KOPT-K1 (cell line): ENCODE results near the gene DHRSX.
"Not testable (repeated sequence)": the region's sequence is repeated elsewhere in the genome, so short reads cannot be mapped to it uniquely, and the experiment has no call there.

Source experiments
- H3K27ac ChIP-seq: fragments of 200-600 bp; sonication (generic); 2 replicates; pipeline ENCODE4 v1.5.1; 2016; ENCODE audit warnings: antibody characterized with exemption, mild to moderate bottlenecking, low read depth, low read length; ENCODE audit not compliant: poor library complexity, severe bottlenecking
- H3K36me3 ChIP-seq: fragments of 200-600 bp; sonication (generic); 2 replicates; pipeline ENCODE4 v1.5.1; 2017; ENCODE audit warnings: antibody characterized with exemption, mild to moderate bottlenecking, low read length, moderate library complexity; ENCODE audit not compliant: insufficient read depth
- H3K9me3 ChIP-seq: fragments of 200-600 bp; sonication (generic); 2 replicates; pipeline ENCODE4 v1.5.1; 2017; ENCODE audit warnings: antibody characterized with exemption, low read length, mild to moderate bottlenecking; ENCODE audit not compliant: insufficient read depth, poor library complexity, severe bottlenecking

The DHRSX gene

DNA sequence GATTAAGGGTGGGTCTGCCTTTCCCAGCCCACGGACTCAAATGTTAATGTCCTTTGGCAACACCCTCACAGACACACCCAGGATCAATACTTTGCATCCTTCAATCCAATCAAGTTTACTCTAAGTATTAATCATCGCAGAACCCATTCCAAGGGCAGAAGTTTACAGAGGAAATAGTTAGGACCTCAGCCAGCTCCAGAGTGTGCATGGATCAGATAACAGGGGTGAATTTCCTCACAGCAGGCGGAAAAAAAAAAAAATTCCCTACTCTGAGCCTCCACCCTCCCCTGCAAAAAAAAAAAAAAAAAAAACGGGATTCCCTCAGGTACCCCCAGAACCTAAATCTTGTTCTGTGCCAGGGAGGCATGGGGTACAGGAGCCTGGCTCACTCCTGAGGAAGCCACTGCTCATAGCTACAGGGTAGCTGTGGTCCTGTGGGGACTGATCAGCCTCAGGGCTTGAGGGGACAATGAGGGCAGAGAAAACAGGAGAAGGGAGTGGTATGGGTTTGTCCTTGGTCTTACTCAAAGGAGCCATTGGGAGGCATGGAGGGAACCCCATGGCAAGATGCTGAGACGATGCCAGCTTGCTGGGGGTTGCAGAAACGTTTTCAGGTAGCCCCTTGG is 113.0 kb downstream of the DHRSX start:
- Histone ChIP-seq H3K27ac (no peak overlapping the region), H3K9me3 (peaks cover 8% of the 10 kb centered on the region), H3K36me3 (peaks cover 10% of the 10 kb centered on the region; the same call in 1 of the 2 replicates)

DNA sequence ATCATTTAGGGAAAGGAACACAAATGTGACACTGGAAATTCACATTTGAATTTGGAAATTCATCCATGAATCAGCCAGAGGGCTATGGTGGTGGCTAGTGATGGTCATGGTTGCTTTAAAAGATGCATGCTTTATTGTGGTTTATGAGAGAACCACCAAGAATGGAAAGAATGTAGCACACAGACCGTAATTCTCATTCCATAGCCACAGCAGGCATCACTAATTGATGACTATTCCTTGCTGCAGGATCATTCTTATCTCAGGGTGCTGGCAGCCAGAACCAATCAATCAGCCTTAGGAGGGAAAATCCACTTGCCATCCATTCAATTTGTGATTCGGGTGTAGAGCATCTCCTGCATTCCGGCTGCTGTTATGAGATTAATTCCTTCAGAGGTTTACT is 115.6 kb downstream of the DHRSX start:
- H3K27ac ChIP-seq: no peak overlapping the region
- peaks cover 12% of the 10 kb centered on the region for H3K9me3 ChIP-seq
- H3K36me3 ChIP-seq: no peaks in the 10 kb centered on the region

DNA sequence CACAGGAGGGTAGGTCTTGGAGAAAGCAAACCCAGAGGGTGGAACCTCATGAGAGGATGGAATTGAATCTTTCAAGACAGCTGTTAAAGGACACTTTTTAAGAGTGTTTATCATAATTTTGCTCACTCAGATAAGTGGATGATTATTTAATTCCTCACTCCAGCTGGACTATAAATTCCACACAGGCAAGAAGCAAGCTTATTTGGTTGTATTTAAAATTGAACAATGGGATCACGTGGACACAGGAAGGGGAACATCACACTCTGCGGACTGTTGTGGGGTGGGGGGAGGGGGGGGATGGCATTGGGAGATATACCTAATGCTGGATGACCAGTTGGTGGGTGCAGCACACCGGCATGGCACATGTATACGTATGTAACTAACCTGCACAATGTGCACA is 116.3 kb downstream of the DHRSX start:
- H3K9me3 ChIP-seq: peaks cover 20% of the 10 kb centered on the region
- no peaks in the 10 kb centered on the region for H3K36me3 ChIP-seq
- H3K27ac ChIP-seq: no peak overlapping the region

DNA sequence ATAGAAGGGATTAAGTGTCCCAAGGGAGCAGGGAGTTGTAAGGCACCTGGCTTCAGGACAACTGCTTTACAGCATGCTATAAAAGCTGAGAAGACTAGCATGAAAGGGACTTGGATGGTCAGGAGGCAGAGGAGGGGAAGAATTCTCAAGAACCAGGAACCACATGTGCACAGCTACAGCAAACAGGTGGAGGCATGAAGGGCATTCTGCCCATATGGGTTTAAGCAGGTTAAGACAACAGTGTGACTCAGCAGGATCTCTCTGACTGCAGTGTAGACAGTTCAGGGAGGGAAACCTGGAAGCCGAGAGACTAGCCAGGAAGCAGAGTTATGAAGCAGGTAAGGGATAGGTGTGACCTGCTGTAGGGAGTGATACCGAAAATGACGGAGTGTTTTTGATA is 117.0 kb downstream of the DHRSX start:
- H3K36me3 ChIP-seq: no peaks in the 10 kb centered on the region
- H3K9me3 ChIP-seq: peaks cover 20% of the 10 kb centered on the region
- H3K27ac ChIP-seq: no peak overlapping the region

DNA sequence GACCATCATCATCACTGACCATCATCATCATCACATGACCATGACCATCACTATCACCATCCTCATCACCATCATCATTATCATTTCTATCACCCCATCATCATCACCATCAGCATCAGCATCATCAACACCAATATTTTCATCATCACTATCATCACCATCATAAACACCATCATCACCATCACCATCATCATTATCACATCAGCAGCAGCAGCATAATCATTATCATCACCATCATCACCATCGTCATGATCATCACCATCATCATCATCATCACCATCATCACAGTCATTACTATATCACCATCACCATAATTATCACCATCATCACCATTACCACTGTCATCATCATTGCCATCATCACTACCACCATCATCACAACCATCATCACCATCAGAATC is 117.6 kb downstream of the DHRSX start:
- H3K36me3 ChIP-seq: no peaks in the 10 kb centered on the region

DNA sequence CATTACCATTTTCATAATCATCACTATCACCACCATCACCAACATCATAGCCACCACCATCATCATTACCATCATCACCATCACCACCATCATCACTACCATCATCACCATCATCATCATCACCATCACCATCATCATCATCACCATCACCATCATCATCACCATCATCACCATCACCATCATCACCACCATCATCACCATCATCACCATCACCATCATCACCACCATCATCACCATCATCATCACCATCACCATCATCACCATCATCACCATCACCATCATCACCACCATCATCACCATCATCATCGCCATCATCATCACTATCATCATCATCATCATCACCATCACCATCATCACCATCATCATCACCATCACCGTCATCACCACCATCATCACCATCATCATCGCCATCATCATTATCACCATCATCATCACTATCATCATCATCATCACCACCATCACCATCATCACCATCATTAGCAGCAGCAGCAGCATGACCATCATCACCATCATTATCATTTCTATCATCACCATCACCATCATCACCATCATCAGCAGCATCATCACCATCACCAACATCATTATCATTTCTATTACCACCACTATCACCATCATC is 118.2 kb downstream of the DHRSX start:
- not testable (repeated sequence) for H3K36me3 ChIP-seq

More for the DNA sequence above, 117.6 kb downstream of the DHRSX start:
- peaks cover 20% of the 10 kb centered on the region for H3K9me3 ChIP-seq
- H3K27ac ChIP-seq: no peak overlapping the region

DNA sequence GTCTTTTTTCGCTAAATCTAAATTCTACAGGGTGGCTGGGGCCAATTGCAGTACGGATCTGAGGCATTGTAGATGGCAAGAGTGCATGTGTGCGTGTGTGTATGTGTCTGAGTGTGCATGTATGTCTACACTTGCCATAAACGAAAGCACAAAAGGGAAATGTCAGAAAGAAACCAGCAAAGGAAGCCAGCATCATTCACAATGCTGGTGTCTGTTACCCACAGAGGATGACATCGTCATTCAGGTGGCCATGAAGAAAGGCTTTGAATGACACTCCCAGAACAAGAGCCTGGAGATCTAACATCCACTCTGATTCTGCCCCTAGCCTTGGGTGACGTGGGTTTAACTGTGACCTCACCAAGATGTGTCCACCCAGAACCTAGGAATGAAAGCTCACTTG is 124.6 kb downstream of the DHRSX start:
- Histone ChIP-seq H3K27ac (no peak overlapping the region), H3K9me3 (peaks cover 17% of the 10 kb centered on the region), H3K36me3 (no peaks in the 10 kb centered on the region)

More for the DNA sequence above, 118.2 kb downstream of the DHRSX start:
- not testable (repeated sequence) for H3K27ac ChIP-seq
- H3K9me3 ChIP-seq: peaks cover 20% of the 10 kb centered on the region

DNA sequence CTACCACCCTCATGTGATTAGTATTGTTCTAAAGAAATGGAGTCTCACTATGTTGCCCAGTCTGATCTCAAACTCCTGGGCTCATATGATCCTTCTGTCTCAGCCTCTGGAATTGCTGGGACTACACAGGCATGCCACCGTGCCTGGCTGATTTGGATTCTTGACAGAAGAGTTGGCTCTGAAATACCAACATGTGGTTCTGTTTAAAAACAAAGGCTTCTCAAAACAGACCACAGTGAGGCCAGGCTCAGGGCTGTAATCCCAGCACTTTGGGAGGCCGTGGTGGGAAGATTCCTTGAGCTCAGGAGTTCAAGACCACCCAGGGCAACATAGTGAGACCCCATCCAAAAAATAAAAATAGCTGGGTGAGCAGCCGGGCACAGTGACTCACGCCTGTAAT is 126.7 kb downstream of the DHRSX start:
- H3K27ac ChIP-seq: no peak overlapping the region
- no peaks in the 10 kb centered on the region for H3K9me3 ChIP-seq
- no peaks in the 10 kb centered on the region for H3K36me3 ChIP-seq

DNA sequence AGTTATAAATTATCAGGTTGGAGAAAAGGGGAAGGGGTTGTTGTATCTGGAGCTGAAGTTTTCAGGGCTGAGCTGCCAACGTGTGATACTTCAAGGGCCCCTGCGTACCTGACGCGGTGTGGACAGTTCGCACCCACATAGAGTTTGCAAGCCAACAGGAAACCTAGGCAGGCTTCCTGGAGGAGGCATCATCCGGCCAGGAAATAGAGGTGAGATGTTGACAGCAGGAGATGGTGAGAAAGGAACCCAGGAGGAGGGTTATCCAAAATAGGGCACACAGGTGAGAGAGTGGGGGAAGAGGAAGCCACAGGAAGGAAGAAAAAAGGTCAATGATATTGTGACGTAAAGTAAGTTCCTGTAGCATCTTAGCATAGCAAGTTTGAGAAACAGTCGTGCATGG is 127.2 kb downstream of the DHRSX start:
- no peaks in the 10 kb centered on the region for H3K9me3 ChIP-seq
- H3K36me3 ChIP-seq: no peaks in the 10 kb centered on the region
- no peak overlapping the region for H3K27ac ChIP-seq

DNA sequence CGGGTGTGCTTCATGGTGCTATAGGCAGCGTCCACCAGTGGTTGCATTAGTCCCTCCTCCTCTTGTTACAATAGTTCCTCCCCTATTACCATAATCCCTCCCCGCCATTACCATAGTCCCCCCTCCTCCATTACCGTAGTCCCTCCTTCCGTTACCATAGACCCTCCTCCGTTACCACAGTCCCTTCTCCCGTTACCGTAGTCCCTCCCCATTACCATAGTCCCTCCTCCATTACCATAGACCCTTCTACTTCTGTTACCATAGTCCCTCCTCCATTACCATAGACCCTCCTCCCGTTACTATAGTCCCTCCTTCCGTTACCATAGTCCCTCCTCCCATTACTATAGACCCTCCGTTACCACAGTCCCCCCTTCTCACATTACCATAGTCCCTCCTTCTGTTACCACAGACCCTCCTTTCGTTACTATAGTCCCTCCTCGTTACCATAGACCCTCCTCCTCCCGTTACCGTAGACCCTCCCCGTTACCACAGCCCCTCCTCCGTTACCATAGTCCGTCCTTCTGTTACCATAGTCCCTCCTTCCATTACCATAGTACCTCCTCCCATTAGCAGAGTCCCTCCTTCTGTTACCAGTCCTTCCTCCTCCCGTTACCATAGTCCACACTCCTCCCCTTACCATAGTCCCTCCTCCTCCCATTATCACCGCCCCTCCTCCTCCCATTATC is 129.6 kb downstream of the DHRSX start:
- H3K36me3 ChIP-seq: no peaks in the 10 kb centered on the region
- H3K27ac ChIP-seq: no peak overlapping the region
- H3K9me3 ChIP-seq: no peaks in the 10 kb centered on the region

DNA sequence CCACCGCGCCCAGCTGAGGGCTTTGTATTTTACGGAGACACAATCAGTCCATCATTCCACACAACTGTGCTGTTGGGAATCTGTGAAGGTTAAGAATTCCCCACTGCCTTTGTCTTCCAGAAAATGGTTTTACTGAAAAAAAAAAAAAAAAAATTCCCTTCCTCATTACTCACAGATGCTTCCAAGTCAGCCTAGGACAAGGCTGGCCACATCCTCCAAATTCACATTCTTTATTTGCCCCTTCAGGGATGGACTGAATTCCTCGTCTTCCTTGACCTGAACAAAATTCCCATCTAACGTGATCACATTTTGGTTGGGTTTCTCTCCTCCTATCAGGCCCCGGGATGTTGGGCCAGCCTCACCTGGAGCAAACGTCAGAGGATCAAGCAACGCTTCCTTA is 130.3 kb downstream of the DHRSX start:
- no peak overlapping the region for H3K27ac ChIP-seq
- H3K36me3 ChIP-seq: no peaks in the 10 kb centered on the region
- no peaks in the 10 kb centered on the region for H3K9me3 ChIP-seq

DNA sequence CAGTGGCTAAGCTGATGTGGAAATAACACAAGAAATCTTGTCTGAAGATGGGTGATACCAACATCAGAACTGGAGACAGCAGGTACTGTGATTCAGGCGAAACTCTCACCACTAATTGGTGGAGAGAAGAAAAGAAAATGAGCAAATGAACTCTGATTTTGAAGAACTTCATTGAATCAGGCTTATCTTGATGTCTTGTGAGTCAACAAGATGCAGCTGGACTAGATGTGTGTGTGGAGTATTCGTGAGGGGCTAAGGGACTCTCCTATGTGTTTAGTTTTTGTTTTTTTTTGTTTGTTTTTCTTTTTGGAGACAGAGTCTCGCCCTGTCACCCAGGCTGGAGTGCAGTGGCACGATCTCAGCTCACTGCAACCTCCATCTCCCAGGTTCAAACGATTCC is 131.6 kb downstream of the DHRSX start:
- H3K36me3 ChIP-seq: no peaks in the 10 kb centered on the region
- H3K27ac ChIP-seq: no peak overlapping the region
- peaks cover 2% of the 10 kb centered on the region for H3K9me3 ChIP-seq

DNA sequence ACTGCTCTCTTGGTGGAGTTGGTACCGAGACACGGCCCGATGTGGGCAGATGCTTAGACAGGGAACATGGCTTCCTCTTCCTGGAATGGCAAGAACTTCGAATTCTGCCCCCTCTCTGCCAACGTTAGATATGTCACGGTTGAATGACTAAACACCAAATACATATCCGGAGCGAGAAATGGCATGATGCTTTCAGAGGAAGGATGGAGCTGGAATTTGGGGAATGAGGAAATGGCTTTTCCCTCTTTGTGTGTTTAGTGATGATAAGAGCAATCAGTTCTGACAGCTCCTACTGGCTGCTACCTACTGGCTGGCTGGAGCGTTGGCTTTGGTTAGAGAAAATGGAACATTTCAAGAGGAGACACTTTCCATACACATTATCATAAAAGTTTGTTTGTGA is 140.0 kb downstream of the DHRSX start:
- no peaks in the 10 kb centered on the region for H3K36me3 ChIP-seq
- H3K9me3 ChIP-seq: peaks cover 11% of the 10 kb centered on the region
- H3K27ac ChIP-seq: no peak overlapping the region

DNA sequence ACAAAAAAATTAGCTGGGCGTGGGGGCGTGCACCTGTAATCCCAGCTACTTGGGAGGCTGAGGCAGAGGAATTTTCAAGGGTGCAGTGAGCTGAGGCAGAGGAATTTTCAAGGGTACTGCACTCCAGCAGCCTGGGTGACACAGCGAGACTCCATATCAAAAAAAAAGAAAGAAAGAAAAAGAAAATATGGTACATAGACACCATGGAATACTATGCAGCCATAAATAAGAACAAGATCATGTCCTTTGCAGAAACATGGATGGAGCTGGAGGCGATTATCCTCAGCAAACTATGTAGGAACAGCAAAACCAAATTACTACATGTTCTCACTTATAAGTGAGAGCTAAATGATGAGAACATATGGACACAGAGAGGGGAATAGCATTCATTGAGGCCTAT is 141.3 kb downstream of the DHRSX start:
- not testable (repeated sequence) for H3K36me3 ChIP-seq, H3K27ac ChIP-seq
- peaks cover 11% of the 10 kb centered on the region for H3K9me3 ChIP-seq

DNA sequence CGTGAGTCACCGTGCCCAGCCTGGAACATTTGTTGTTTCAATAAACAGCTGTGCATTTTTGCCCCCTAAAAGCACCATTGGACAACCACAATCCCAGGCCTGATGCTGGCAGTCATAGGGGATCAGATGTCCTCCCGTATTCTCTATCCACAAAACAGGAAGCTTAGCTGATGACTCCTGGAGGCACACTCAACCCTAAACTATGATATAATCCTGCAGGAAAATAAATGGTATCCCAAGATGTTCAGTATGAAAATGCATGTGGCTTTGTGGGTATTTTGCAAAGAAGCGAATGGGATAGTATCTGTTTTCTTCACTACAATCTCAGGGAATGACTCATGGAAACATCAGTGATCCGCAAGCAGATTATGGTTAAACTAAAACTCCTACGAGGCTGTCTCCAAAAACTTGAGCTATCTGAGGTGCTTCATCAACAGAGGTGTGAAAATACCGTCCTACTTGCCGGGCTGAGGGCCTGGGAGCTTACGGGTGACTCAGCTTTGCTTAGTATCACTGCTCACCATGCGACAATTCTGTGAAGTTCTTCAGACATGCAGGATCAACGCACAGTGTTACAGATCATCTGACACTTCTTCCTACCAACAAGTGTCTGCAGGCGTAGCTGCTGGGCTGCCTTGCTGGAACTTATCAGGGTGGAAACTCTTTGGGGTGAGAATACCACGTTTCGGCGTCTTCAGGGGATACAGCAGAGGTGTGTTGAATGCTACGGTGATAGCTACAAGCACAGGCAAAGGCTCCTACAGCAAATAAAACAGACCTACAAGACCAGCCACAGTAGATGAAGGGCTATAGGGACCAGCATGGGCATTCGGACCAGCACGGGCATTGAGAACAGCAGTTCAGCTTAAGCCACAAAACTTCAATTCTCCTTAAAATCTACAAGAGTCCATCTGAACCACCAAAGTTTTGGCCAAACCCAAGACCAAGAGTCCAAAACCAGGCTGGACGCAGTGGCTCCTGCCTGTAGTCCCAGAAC is 148.5 kb downstream of the DHRSX start:
- Histone ChIP-seq H3K9me3 (no peaks in the 10 kb centered on the region), H3K27ac (no peak overlapping the region), H3K36me3 (no peaks in the 10 kb centered on the region)
